Measurements from ENCODE around the gene CWC27.

Gene CWC27

GRCh38 chr5:65014769-65015168, 246.0 kb downstream of the CWC27 start:
- no peak for DNase-seq (ENCODE audit: low read depth in 2 of 2)
- no peak overlapping the region for H3K4me3 ChIP-seq (replicated peaks in 1 of 2; ENCODE audit: low read depth in 2 of 2, low read length in 2 of 2)
- TF ChIP-seq, protein P1, sequence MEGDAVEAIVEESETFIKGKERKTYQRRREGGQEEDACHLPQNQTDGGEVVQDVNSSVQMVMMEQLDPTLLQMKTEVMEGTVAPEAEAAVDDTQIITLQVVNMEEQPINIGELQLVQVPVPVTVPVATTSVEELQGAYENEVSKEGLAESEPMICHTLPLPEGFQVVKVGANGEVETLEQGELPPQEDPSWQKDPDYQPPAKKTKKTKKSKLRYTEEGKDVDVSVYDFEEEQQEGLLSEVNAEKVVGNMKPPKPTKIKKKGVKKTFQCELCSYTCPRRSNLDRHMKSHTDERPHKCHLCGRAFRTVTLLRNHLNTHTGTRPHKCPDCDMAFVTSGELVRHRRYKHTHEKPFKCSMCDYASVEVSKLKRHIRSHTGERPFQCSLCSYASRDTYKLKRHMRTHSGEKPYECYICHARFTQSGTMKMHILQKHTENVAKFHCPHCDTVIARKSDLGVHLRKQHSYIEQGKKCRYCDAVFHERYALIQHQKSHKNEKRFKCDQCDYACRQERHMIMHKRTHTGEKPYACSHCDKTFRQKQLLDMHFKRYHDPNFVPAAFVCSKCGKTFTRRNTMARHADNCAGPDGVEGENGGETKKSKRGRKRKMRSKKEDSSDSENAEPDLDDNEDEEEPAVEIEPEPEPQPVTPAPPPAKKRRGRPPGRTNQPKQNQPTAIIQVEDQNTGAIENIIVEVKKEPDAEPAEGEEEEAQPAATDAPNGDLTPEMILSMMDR (IDR thresholded peaks at IDR 0.05; ENCODE audit: low read depth, low read length) = no peak

GRCh38 chr5:65015767-65016166, 247.0 kb downstream of the CWC27 start:
- no peak for DNase-seq (ENCODE audit: low read depth in 2 of 2)
- H3K4me3 ChIP-seq (replicated peaks in 1 of 2; ENCODE audit: low read depth in 2 of 2, low read length in 2 of 2) = no peak overlapping the region
- TF ChIP-seq, protein P1 (IDR thresholded peaks at IDR 0.05; ENCODE audit: low read depth, low read length) = no peak

GRCh38 chr5:65017636-65018035, 248.9 kb downstream of the CWC27 start:
- no peak overlapping the region for H3K4me3 ChIP-seq (replicated peaks in 1 of 2; ENCODE audit: low read depth in 2 of 2, low read length in 2 of 2)
- peak in 1 of 2 donors; percentile 68 for DNase-seq (ENCODE audit: low read depth in 2 of 2)
- TF ChIP-seq, protein P1 (IDR thresholded peaks at IDR 0.05; ENCODE audit: low read depth, low read length) = no peak

DNA sequence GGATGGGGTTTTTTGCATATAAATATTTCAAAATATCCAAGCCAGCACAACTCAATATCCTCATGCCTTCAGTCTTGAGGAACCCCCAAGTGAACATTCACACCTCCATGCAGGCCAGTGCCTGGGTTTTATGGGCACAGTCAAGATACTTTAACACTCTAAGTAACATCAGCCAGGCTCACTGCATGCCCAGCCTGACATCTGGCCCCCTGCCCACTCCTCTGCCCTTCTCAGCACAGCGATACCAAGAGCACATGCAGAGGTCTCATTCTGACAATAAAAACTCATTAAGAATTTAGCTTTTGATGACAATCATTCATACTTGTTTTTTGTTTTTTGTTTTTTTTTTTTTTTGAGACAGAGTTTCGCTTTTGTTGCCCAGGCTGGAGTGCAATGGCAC, 250.0 kb downstream of the CWC27 start:
- TF ChIP-seq, protein P1 (IDR thresholded peaks at IDR 0.05; ENCODE audit: low read depth, low read length) = no peak
- no peak for DNase-seq (ENCODE audit: low read depth in 2 of 2)
- H3K4me3 ChIP-seq (replicated peaks in 1 of 2; ENCODE audit: low read depth in 2 of 2, low read length in 2 of 2) = no peak overlapping the region

DNA sequence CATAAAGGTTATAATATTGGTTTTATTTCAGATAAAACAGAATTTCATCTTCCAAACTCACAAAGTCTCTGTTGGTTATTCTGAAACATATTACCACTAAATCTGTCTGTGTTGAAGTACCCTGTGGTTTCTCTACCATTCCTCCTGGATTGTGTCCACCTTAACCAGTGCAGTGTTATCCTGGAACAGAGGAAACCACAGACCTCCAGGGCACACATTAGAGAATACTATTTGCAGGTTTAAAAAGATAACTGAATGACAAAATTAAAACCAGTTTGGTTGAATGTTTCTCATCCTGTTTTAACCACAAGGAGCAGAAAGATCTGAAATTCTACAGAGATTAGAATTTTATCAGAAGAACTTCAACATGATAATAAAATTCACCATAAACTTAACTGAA, 251.8 kb downstream of the CWC27 start:
- H3K4me3 ChIP-seq (replicated peaks in 1 of 2; ENCODE audit: low read depth in 2 of 2, low read length in 2 of 2) = no peak overlapping the region
- TF ChIP-seq, protein P1 (IDR thresholded peaks at IDR 0.05; ENCODE audit: low read depth, low read length) = no peak
- DNase-seq (ENCODE audit: low read depth in 2 of 2) = peak in 1 of 2 donors; percentile 31

- H3K4me3 ChIP-seq (replicated peaks in 1 of 2; ENCODE audit: low read depth in 2 of 2, low read length in 2 of 2) = no peak overlapping the region
- TF ChIP-seq, protein P1 (IDR thresholded peaks at IDR 0.05; ENCODE audit: low read depth, low read length) = no peak
- no peak for DNase-seq (ENCODE audit: low read depth in 2 of 2)
Measured at GRCh38 chr5:65021527-65022226, 252.9 kb downstream of the CWC27 start.

- TF ChIP-seq, protein P1 (IDR thresholded peaks at IDR 0.05; ENCODE audit: low read depth, low read length) = no peak
- DNase-seq (ENCODE audit: low read depth in 2 of 2) = no peak
Measured at GRCh38 chr5:65022932-65023331, 254.2 kb downstream of the CWC27 start.

More at GRCh38 chr5:65022932-65023331, 254.2 kb downstream of the CWC27 start:
- no peak overlapping the region for H3K4me3 ChIP-seq (replicated peaks in 1 of 2; ENCODE audit: low read depth in 2 of 2, low read length in 2 of 2)
